HEK293 (cell line): ENCODE results near the gene ACTN4.

ENCODE experiments used
- IKZF3 ChIP-seq: fragments of 450-650 bp; IDR thresholded peaks from 2 replicates; pipeline ENCODE4 v1.5.0; 2018; ENCODE audit warnings: missing biosample characterization, mild to moderate bottlenecking, missing genetic modification characterization, moderate library complexity
- PRDM6 ChIP-seq: fragments of 450-650 bp; formaldehyde crosslinking; IDR thresholded peaks from 2 replicates; pipeline ENCODE4 v1.5.1; 2017; ENCODE audit warnings: missing biosample characterization, missing genetic modification characterization

GRCh38 chr19:38657633-38658222, 10.3 kb downstream of the ACTN4 start:
- TF ChIP-seq PRDM6 (tag by site-specific recombination), result no peak
- TF ChIP-seq IKZF3 (tag by site-specific recombination), result no peak
